Measurements from ENCODE around the gene PLCB3.

- TF ChIP-seq EZH2phosphoT487 (IDR thresholded peaks at IDR 0.05; ENCODE audit: low read depth) = no peak
- TF ChIP-seq CTCF (IDR thresholded peaks at IDR 0.05; ENCODE audit: low read depth, low read length) = no peak
Observed at GRCh38 chr11:64258356-64258755, 7.0 kb downstream of the PLCB3 start.

Measured in OCI-LY3 (cell line).